PC-9 (cell line): ENCODE measurements around the gene INPP4A. TPM values are rescaled to one million over a fixed set of nuclear protein-coding genes. Genes with fewer than 3 reads are reported as not detected.

ENCODE experiments used
- BruUV-seq: library from RNA; stranded (reverse); fragments of 400-500 nt; replicated peaks from 2 replicates; lab custom pipeline; 2021; lab: Mats Ljungman, UMichigan
- CTCF ChIA-PET: fragments of 300-600 bp; sonication (Branson Sonifier 250); formaldehyde crosslinking; loops from one replicate; lab custom pipeline; 2022; ENCODE audit warnings: antibody characterized with exemption; lab: Charles Lee
- POLR2A ChIA-PET: fragments of 300-600 bp; sonication (Branson Sonifier 250); formaldehyde crosslinking; loops from one replicate; lab custom pipeline; 2022; ENCODE audit warnings: antibody characterized with exemption; ENCODE audit not compliant: unreplicated experiment; lab: Charles Lee
- DNase-seq, 2 experiments: peaks; one replicate each; pipeline versions ENCODE4 v3.0.0 to v3.0.0-alpha.2; 2015 to 2022; ENCODE audit warnings: mixed read lengths in 1 of 2
- H2AFZ ChIP-seq: fragments of 200-600 bp; sonication (generic); 2 replicates; pipeline ENCODE4 v1.8.1; 2017; ENCODE audit warnings: antibody characterized with exemption
- H3F3A ChIP-seq: fragments of 200-600 bp; sonication (generic); 2 replicates; pipeline ENCODE4 v1.8.1; 2017; ENCODE audit warnings: antibody characterized with exemption, mild to moderate bottlenecking, low read depth; ENCODE audit not compliant: insufficient read depth
- H3K27ac ChIP-seq: fragments of 200-600 bp; sonication (generic); 2 replicates; pipeline ENCODE4 v1.6.1; 2016; ENCODE audit warnings: mixed run types
- H3K27me3 ChIP-seq: fragments of 200-600 bp; sonication (generic); 2 replicates; pipeline ENCODE4 v1.6.1; 2016; ENCODE audit warnings: low read depth, mixed run types; ENCODE audit not compliant: insufficient read depth
- H3K36me3 ChIP-seq: fragments of 200-600 bp; sonication (generic); 2 replicates; pipeline ENCODE4 v1.6.1; 2016; ENCODE audit warnings: low read depth, mixed run types
- H3K4me1 ChIP-seq: fragments of 200-600 bp; sonication (generic); replicated peaks from 2 replicates; pipeline ENCODE4 v1.6.1; 2016; ENCODE audit warnings: mixed run types; ENCODE audit not compliant: insufficient read depth
- H3K4me2 ChIP-seq: fragments of 200-600 bp; sonication (generic); 2 replicates; pipeline ENCODE4 v1.6.1; 2017; ENCODE audit warnings: mixed run types
- H3K4me3 ChIP-seq: fragments of 200-600 bp; sonication (generic); 2 replicates; pipeline ENCODE4 v1.6.1; 2016; ENCODE audit warnings: mixed run types
- H3K79me2 ChIP-seq: fragments of 200-600 bp; sonication (generic); 2 replicates; pipeline ENCODE4 v1.6.1; 2017; ENCODE audit warnings: low read depth, mixed run types
- H3K9me2 ChIP-seq: fragments of 200-600 bp; sonication (generic); 2 replicates; pipeline ENCODE4 v1.8.1; 2017; ENCODE audit warnings: mild to moderate bottlenecking; ENCODE audit not compliant: insufficient read depth
- H3K9me3 ChIP-seq: fragments of 200-600 bp; sonication (generic); 2 replicates; pipeline ENCODE4 v1.8.1; 2016; ENCODE audit warnings: low read depth; ENCODE audit not compliant: insufficient read depth
- H4K20me1 ChIP-seq: fragments of 200-600 bp; sonication (generic); 2 replicates; pipeline ENCODE4 v1.8.1; 2017; ENCODE audit not compliant: insufficient read depth
- EZH2 ChIP-seq: fragments of 200-600 bp; sonication (generic); IDR thresholded peaks from 2 replicates; pipeline ENCODE4 v1.8.0; 2017; ENCODE audit warnings: antibody characterized with exemption, low read depth
- intact Hi-C: fragments of 100-400 bp; cut with micrococcal nuclease; formaldehyde crosslinking; loops from one replicate; pipeline ENCODE4 v1.10.0; 2022; ENCODE audit not compliant: unreplicated experiment
- total RNA-seq: library from RNA; stranded (reverse); gene quantifications from 2 replicates; pipeline ENCODE4 v1.2.3, GENCODE V29; 2021
- TF ChIP-seq, protein P1 (sequence below): fragments of 200-600 bp; sonication (generic); conservative IDR thresholded peaks from 2 replicates; pipeline ENCODE4 v1.6.1; 2017; ENCODE audit warnings: mixed run types, antibody characterized with exemption, mild to moderate bottlenecking, moderate library complexity

INPP4A gene
- total RNA-seq, 1 experiment from 2014 or later = 52.9 TPM

DNA sequence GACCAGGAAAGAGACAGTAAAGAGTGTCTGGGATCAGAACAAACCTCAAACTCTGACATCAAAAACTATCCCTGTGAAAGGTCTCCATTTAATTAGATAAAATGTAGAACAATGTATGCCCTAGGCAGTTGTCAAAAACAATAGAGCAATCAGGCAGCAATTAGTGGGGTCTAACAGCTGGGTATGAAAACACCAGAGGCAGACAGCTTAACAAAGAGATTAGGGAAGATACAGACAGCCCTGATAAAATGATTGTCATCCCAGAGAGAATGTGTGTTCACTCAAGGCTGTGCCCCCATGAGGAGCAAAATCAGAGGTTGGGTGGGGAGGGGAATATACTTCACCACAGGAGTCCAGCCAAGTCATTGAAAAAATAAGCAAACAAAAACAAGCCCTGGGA is 50.0 kb downstream of the INPP4A start:
- no peak for TF ChIP-seq EZH2
- TF ChIP-seq, protein P1, sequence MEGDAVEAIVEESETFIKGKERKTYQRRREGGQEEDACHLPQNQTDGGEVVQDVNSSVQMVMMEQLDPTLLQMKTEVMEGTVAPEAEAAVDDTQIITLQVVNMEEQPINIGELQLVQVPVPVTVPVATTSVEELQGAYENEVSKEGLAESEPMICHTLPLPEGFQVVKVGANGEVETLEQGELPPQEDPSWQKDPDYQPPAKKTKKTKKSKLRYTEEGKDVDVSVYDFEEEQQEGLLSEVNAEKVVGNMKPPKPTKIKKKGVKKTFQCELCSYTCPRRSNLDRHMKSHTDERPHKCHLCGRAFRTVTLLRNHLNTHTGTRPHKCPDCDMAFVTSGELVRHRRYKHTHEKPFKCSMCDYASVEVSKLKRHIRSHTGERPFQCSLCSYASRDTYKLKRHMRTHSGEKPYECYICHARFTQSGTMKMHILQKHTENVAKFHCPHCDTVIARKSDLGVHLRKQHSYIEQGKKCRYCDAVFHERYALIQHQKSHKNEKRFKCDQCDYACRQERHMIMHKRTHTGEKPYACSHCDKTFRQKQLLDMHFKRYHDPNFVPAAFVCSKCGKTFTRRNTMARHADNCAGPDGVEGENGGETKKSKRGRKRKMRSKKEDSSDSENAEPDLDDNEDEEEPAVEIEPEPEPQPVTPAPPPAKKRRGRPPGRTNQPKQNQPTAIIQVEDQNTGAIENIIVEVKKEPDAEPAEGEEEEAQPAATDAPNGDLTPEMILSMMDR = no peak
- Histone ChIP-seq H2AFZ (no peak overlapping the region), H3K9me2 (no peaks in the 10 kb centered on the region), H3K4me3 (no peak overlapping the region), H3K4me2 (no peak overlapping the region), H3K27ac (no peak overlapping the region), H3K4me1 (no peaks in the 10 kb centered on the region), H3K36me3 (no peaks in the 10 kb centered on the region), H3K79me2 (0 out of 2 replicates have a peak, but pooled peaks cover 7% of the 10 kb centered on the region), H3F3A (no peaks in the 10 kb centered on the region), H3K9me3 (peaks cover 7% of the 10 kb centered on the region; the same call in 1 of the 2 replicates), H4K20me1 (no peaks in the 10 kb centered on the region), H3K27me3 (no peaks in the 10 kb centered on the region)
- ChIA-PET CTCF (no interaction called here), POLR2A (no interaction called here)
- no TSS peak for BruUV-seq
- intact Hi-C loops = no loop called here
- DNase-seq = no peak

DNA sequence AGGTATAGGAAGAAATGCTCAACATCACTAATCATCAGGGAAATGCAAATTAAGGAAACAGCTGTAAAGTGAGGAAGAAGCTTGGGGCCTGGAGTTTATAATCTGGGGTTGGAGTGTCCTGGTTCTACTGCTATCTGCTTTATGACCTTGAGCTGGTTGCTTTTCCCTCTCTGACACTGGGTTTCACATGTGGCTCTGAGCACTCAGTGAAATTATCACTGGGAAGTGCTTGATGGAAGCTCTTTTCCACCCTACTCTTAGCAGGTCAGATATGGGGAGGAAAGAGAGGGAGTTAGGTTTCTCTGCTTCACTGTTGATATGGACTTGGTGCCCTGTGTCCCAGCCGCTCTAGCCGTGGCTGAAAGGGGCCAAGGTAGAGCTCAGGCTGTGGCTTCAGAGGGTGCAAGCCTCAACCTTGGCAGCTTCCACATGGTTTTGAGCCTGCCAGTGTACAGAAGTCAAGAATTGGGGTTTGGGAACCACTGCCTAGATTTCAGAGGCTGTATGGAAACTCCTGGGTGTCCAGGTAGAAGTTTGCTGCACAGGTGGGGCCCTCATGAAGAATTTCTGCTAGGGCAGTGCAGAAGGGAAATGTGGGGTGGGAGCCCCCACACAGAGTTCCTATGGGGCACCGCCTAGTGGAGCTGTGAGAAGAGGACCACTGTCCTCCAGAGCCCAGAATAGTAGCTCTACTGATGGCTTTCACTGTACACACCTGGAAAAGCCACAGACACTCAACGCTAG is 52.3 kb downstream of the INPP4A start:
- Histone ChIP-seq H2AFZ (no peak overlapping the region), H3K4me1 (peaks cover 21% of the 10 kb centered on the region), H4K20me1 (no peaks in the 10 kb centered on the region), H3K79me2 (0 out of 2 replicates have a peak, but pooled peaks cover 16% of the 10 kb centered on the region), H3K4me3 (no peak overlapping the region), H3K27ac (no peak overlapping the region), H3K9me2 (no peaks in the 10 kb centered on the region), H3K9me3 (peaks cover 7% of the 10 kb centered on the region; the same call in 1 of the 2 replicates), H3K27me3 (no peaks in the 10 kb centered on the region), H3K36me3 (no peaks in the 10 kb centered on the region), H3F3A (no peaks in the 10 kb centered on the region), H3K4me2 (no peak overlapping the region)
- TF ChIP-seq EZH2 = no peak
- TF ChIP-seq, protein P1 = no peak
- CTCF ChIA-PET = no interaction called here
- POLR2A ChIA-PET = no interaction called here
- no TSS peak for BruUV-seq
- DNase-seq = no peak
- intact Hi-C loops = no loop called here

DNA sequence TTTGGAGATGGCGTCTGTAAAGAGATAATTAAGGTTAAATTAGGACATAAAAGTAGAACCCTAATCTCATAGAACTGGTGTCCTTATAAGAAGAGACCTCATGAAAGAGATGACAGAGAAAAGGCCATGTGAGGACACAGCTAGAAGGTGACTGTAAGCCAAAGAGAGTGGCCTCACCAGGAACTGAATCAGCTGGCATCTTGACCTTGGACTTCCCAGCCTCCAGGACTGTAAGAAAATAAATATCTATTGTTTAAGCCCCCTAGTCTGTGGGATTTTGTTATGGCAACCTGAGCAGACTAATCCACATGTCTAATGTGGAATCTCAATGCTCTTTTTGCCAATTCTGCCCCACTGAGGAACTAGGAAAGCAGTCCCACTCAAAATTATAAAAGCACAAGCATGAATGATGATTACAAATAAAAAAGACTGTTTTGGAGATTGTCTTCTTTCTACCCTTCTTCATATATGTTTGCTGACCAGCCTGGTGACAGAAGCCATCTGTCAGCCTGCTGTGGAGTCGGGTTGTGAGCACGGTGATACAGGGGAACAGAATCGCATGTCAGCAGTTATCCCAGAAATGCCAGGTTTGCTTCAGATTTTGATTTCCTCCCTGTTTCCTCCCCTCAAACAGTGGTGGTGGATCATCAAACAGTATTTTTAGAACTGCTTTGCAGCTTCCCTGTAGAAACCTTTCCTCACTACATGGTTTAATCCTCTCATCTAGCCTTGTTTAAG is 54.2 kb downstream of the INPP4A start:
- Histone ChIP-seq H3K4me2 (no peak overlapping the region), H3K27me3 (no peaks in the 10 kb centered on the region), H4K20me1 (no peaks in the 10 kb centered on the region), H3F3A (no peaks in the 10 kb centered on the region), H3K36me3 (no peaks in the 10 kb centered on the region), H3K27ac (no peak overlapping the region), H3K4me1 (peaks cover 37% of the 10 kb centered on the region), H3K9me3 (peaks cover 7% of the 10 kb centered on the region; the same call in 1 of the 2 replicates), H3K9me2 (no peaks in the 10 kb centered on the region), H2AFZ (no peak overlapping the region), H3K79me2 (0 out of 2 replicates have a peak, but pooled peaks cover 12% of the 10 kb centered on the region), H3K4me3 (no peak overlapping the region)
- no TSS peak for BruUV-seq
- intact Hi-C loops = no loop called here
- TF ChIP-seq, protein P1 = no peak
- TF ChIP-seq EZH2 = no peak
- ChIA-PET POLR2A (no interaction called here), CTCF (no interaction called here)
- no peak for DNase-seq
